Thyroid gland (tissue), 4 donors: ENCODE measurements around the gene PCDHGA11. TPM values are rescaled to one million over a fixed set of nuclear protein-coding genes. Genes with fewer than 3 reads are reported as not detected.
"Not testable (repeated sequence)": the region's sequence is repeated elsewhere in the genome, so short reads cannot be mapped to it uniquely, and the experiment has no call there.

Experiments
- DNase-seq, 2 donors: peaks; one replicate each; pipeline ENCODE4 v3.0.0-alpha.2; 2019
- H3K27ac ChIP-seq, 3 donors: fragments of 200-600 bp; sonication (generic); 1 replicate in 2 of 3; 2 replicates in 1 of 3; pipeline ENCODE4 v1.5.1; 2016 to 2019; ENCODE audit warnings: mild to moderate bottlenecking in 1 of 3, moderate library complexity in 1 of 3
- H3K27me3 ChIP-seq: fragments of 200-600 bp; sonication (generic); one replicate; pipeline ENCODE4 v1.5.1; 2019
- H3K36me3 ChIP-seq, 2 donors: fragments of 200-600 bp; sonication (generic); one replicate each; pipeline ENCODE4 v1.5.1; 2016 to 2019
- H3K4me1 ChIP-seq, 2 donors: fragments of 200-600 bp; sonication (generic); one replicate each; pipeline ENCODE4 v1.5.1; 2017 to 2019
- H3K4me3 ChIP-seq, 3 donors: fragments of 200-600 bp; sonication (generic); replicated peaks in 1 of 3; 1 replicate in 2 of 3; 2 replicates in 1 of 3; pipeline ENCODE4 v1.5.1; 2016; ENCODE audit warnings: mild to moderate bottlenecking in 1 of 3
- H3K9me3 ChIP-seq: fragments of 200-600 bp; sonication (generic); one replicate; pipeline ENCODE4 v1.5.1; 2017
- CTCF ChIP-seq, 6 experiments: fragments of 200-600 bp in 3 of 6; fragments of 450-650 bp in 3 of 6; sonication (generic) in 3 of 6; IDR thresholded peaks; one replicate each; pipeline ENCODE4 v1.5.1; 2016 to 2019; ENCODE audit warnings: antibody characterized with exemption in 6 of 6, mild to moderate bottlenecking in 2 of 6, inconsistent platforms in 1 of 6, moderate library complexity in 1 of 6
- POLR2A ChIP-seq, 2 donors: fragments of 450-650 bp; IDR thresholded peaks; one replicate each; pipeline ENCODE4 v1.6.1; 2017; ENCODE audit warnings: antibody characterized with exemption in 2 of 2, mild to moderate bottlenecking in 2 of 2, moderate library complexity in 1 of 2
- WGBS, 2 donors: methylation state at CpG; one replicate each; pipeline ENCODE4 v1.1.5; 2017; 5-methylcytosine and 5-hydroxymethylcytosine counted together
- intact Hi-C: fragments of 100-400 bp; cut with DNase I; formaldehyde crosslinking; loops from one replicate; pipeline ENCODE4 v1.15.1; 2023
- total RNA-seq, 4 donors: library from RNA; depleted of rRNA; stranded (reverse); fragments of >200 nt; gene quantifications; one replicate each; pipeline ENCODE4 v1.2.3, GENCODE V29; 2016

PCDHGA11 gene
- total RNA-seq, 4 donors from 2014 or later = 8.0 to 9.5 (median 8.2) TPM

GRCh38 chr5:141412854-141413539 lies 7.9 kb upstream of the PCDHGA11 start, which contains the start of gene PCDHGA10:
Gene PCDHGA10 (plus strand): TSS chr5:141412987. CDS start chr5:141413176, 189 bp downstream.
- Histone ChIP-seq H3K36me3 (no peaks in the 10 kb centered on the region), H3K27ac (peak within 1 kb of the TSS in 1 of 3 donors; percentile 1), H3K4me1 (no peaks in the 10 kb centered on the region), H3K4me3 (peak within 1 kb of the TSS in 2 of 3 donors; percentile 3 to 15), H3K27me3 (no peaks in the 10 kb centered on the region), H3K9me3 (peaks cover 6% of the 10 kb centered on the region)
- peak; percentile 59 to 62 for DNase-seq
- WGBS, 2 donors = 21 to 25% methylated on average over 31 of the region's 31 CpGs
- intact Hi-C loops = no loop called here
- no peak for TF ChIP-seq POLR2A (IDR thresholded peaks at IDR 0.05)
- peak in 5 of 6 experiments; percentile 20 to 51 (median 44) for TF ChIP-seq CTCF (IDR thresholded peaks at IDR 0.05)

- 22 to 27% methylated on average over 22 to 24 of the region's 25 CpGs for WGBS, 2 donors
- H3K27ac ChIP-seq = peak overlapping the region in 1 of 3 donors; percentile 1
- TF ChIP-seq POLR2A (IDR thresholded peaks at IDR 0.05) = no peak
- TF ChIP-seq CTCF (IDR thresholded peaks at IDR 0.05) = no peak
- H3K27me3 ChIP-seq = no peaks in the 10 kb centered on the region
- peak overlapping the region in 2 of 3 donors; percentile 3 to 15 for H3K4me3 ChIP-seq
- H3K4me1 ChIP-seq = no peaks in the 10 kb centered on the region
- intact Hi-C loops = no loop called here
- no peaks in the 10 kb centered on the region for H3K36me3 ChIP-seq
- no peak for DNase-seq
- peaks cover 6% of the 10 kb centered on the region for H3K9me3 ChIP-seq
These were observed 7.2 kb upstream of the PCDHGA11 start for GRCh38 chr5:141413540-141414069.

GRCh38 chr5:141414548-141415274 lies 6.1 kb upstream of the PCDHGA11 start:
- H3K36me3 ChIP-seq, H3K4me3 ChIP-seq, DNase-seq, H3K9me3 ChIP-seq, H3K4me1 ChIP-seq, H3K27me3 ChIP-seq, H3K27ac ChIP-seq: not testable (repeated sequence)
- intact Hi-C loops = loop anchor here (5.0 kb wide), 1 partner anchor 143 kb away; no protein-coding TSS in a partner anchor
- WGBS, 2 donors = 27 to 36% methylated on average over 3 to 18 of the region's 46 CpGs

- intact Hi-C loops = loop anchor here (5.0 kb wide), 1 partner anchor 142 kb away; no protein-coding TSS in a partner anchor
- 26 to 28% methylated on average over 14 to 24 of the region's 24 CpGs for WGBS, 2 donors
These were observed 5.6 kb upstream of the PCDHGA11 start for GRCh38 chr5:141415275-141415618.

GRCh38 chr5:141417494-141418172 lies 3.2 kb upstream of the PCDHGA11 start, which contains the start of gene PCDHGB7:
Gene PCDHGB7 (plus strand): TSS chr5:141417677. CDS start chr5:141417860, 183 bp downstream.
- not testable (repeated sequence) for H3K9me3 ChIP-seq, H3K4me1 ChIP-seq, H3K36me3 ChIP-seq, H3K27me3 ChIP-seq
- 8 to 9% methylated on average over 33 to 35 of the region's 47 CpGs for WGBS, 2 donors
- intact Hi-C loops = loop anchor here (5.0 kb wide), 1 partner anchor 140 kb away; no protein-coding TSS in a partner anchor
- TF ChIP-seq CTCF (IDR thresholded peaks at IDR 0.05) = peak; percentile 42 to 73 (median 64)
- Histone ChIP-seq H3K4me3 (peak within 1 kb of the TSS in 1 of 3 donors; percentile 19), H3K27ac (peak within 1 kb of the TSS in 1 of 3 donors; percentile 41)
- DNase-seq = peak; percentile 78 to 81

More at GRCh38 chr5:141415275-141415618, 5.6 kb upstream of the PCDHGA11 start:
- H3K36me3 ChIP-seq, H3K4me1 ChIP-seq, DNase-seq, H3K4me3 ChIP-seq, H3K27me3 ChIP-seq, H3K27ac ChIP-seq, H3K9me3 ChIP-seq: not testable (repeated sequence)
